ENCODE data around the gene ANXA4. TPM values are rescaled to one million over a fixed set of nuclear protein-coding genes. Genes with fewer than 3 reads are reported as not detected.

The ANXA4 gene
- total RNA-seq (98.8 and 107 TPM in 2 replicates), polyA plus RNA-seq (191 and 231 TPM in 2 replicates)

GRCh38 chr2:69741575-69742321 is at the start of gene ANXA4:
Gene ANXA4, plus strand, starts transcription at chr2:69742134. Its CDS starts 39,432 bp downstream, at chr2:69781566.
- no peaks in the 10 kb centered on the region for H3K9me3 ChIP-seq (ENCODE audit: low read depth)
- TF ChIP-seq EZH2 (IDR thresholded peaks at IDR 0.05; ENCODE audit: borderline replicate concordance) (no peak), CTCF (IDR thresholded peaks at IDR 0.05; ENCODE audit: poor library complexity) (no peak), EZH2phosphoT487 (IDR thresholded peaks at IDR 0.05; ENCODE audit: low read depth, severe bottlenecking, unreplicated experiment) (no peak)
- no peaks in the 10 kb centered on the region for H3K36me3 ChIP-seq (replicated peaks; ENCODE audit: insufficient read depth, low read depth)
- no peaks in the 10 kb centered on the region for H3K9me2 ChIP-seq (replicated peaks; ENCODE audit: insufficient read depth)
- peak within 1 kb of the TSS; percentile 86 for H3K4me2 ChIP-seq
- H2AFZ ChIP-seq, result peak within 1 kb of the TSS; percentile 71
- peaks cover 6% of the 10 kb centered on the region for H3K4me1 ChIP-seq (ENCODE audit: insufficient read depth)
- H4K20me1 ChIP-seq (ENCODE audit: insufficient read depth, poor library complexity, severe bottlenecking), result no peaks in the 10 kb centered on the region
- peak within 1 kb of the TSS; percentile 85 for H3K4me3 ChIP-seq
- WGBS (ENCODE audit: low lambda C conversion rate, missing lambda C conversion rate), result under 1% methylated on average over 67 of the region's 75 CpGs
- peaks cover 47% of the 10 kb centered on the region for H3K79me2 ChIP-seq
- no peaks in the 10 kb centered on the region for H3K27me3 ChIP-seq
- H3K27ac ChIP-seq, result peak within 1 kb of the TSS; percentile 98
- peak; percentile 91 for DNase-seq (ENCODE audit: low spot score)

GRCh38 chr2:69692424-69692823 is 49.5 kb upstream of the ANXA4 start:
- peaks cover 17% of the 10 kb centered on the region for H3K4me1 ChIP-seq (ENCODE audit: insufficient read depth)
- H3K4me3 ChIP-seq, result no peak overlapping the region
- no peaks in the 10 kb centered on the region for H3K9me2 ChIP-seq (replicated peaks; ENCODE audit: insufficient read depth)
- no peaks in the 10 kb centered on the region for H3K9me3 ChIP-seq (ENCODE audit: low read depth)
- H2AFZ ChIP-seq, result no peak overlapping the region
- no peaks in the 10 kb centered on the region for H3K36me3 ChIP-seq (replicated peaks; ENCODE audit: insufficient read depth, low read depth)
- TF ChIP-seq EZH2phosphoT487 (IDR thresholded peaks at IDR 0.05; ENCODE audit: low read depth, severe bottlenecking, unreplicated experiment) (no peak), EZH2 (IDR thresholded peaks at IDR 0.05; ENCODE audit: borderline replicate concordance) (no peak), CTCF (IDR thresholded peaks at IDR 0.05; ENCODE audit: poor library complexity) (no peak)
- H3K4me2 ChIP-seq, result no peak overlapping the region
- H3K79me2 ChIP-seq, result no peaks in the 10 kb centered on the region
- WGBS (ENCODE audit: low lambda C conversion rate, missing lambda C conversion rate), result 91% methylated on average over 2 of the region's 2 CpGs
- H3K27me3 ChIP-seq, result no peaks in the 10 kb centered on the region
- H3K27ac ChIP-seq, result no peak overlapping the region
- no peak for DNase-seq (ENCODE audit: low spot score)
- no peaks in the 10 kb centered on the region for H4K20me1 ChIP-seq (ENCODE audit: insufficient read depth, poor library complexity, severe bottlenecking)

- no peaks in the 10 kb centered on the region for H3K9me2 ChIP-seq (replicated peaks; ENCODE audit: insufficient read depth)
- no peak overlapping the region for H2AFZ ChIP-seq
- no peaks in the 10 kb centered on the region for H4K20me1 ChIP-seq (ENCODE audit: insufficient read depth, poor library complexity, severe bottlenecking)
- H3K4me1 ChIP-seq (ENCODE audit: insufficient read depth), result peaks cover 17% of the 10 kb centered on the region
- no peaks in the 10 kb centered on the region for H3K79me2 ChIP-seq
- no peaks in the 10 kb centered on the region for H3K9me3 ChIP-seq (ENCODE audit: low read depth)
- TF ChIP-seq EZH2 (IDR thresholded peaks at IDR 0.05; ENCODE audit: borderline replicate concordance) (no peak), CTCF (IDR thresholded peaks at IDR 0.05; ENCODE audit: poor library complexity) (no peak), EZH2phosphoT487 (IDR thresholded peaks at IDR 0.05; ENCODE audit: low read depth, severe bottlenecking, unreplicated experiment) (no peak)
- WGBS (ENCODE audit: low lambda C conversion rate, missing lambda C conversion rate), result 66% methylated on average over 4 of the region's 4 CpGs
- DNase-seq (ENCODE audit: low spot score), result no peak
- no peaks in the 10 kb centered on the region for H3K36me3 ChIP-seq (replicated peaks; ENCODE audit: insufficient read depth, low read depth)
- H3K4me2 ChIP-seq, result no peak overlapping the region
- H3K27ac ChIP-seq, result no peak overlapping the region
- no peaks in the 10 kb centered on the region for H3K27me3 ChIP-seq
- no peak overlapping the region for H3K4me3 ChIP-seq
These were observed 48.7 kb upstream of the ANXA4 start for GRCh38 chr2:69693059-69693774.
